HUDEP-2 (cell line): Measurements from ENCODE around the gene BMPR1A.
A peak's percentile ranks its signal among the peaks of the same experiment; 100 is the strongest.
"Not testable (repeated sequence)": the region's sequence is repeated elsewhere in the genome, so short reads cannot be mapped to it uniquely, and the experiment has no call there.

ENCODE experiments used
- DNase-seq, 76 experiments: peaks; one replicate each; lab custom pipeline; 2025; ENCODE audit not compliant: unreplicated experiment in 76 of 76; lab: John Stamatoyannopoulos, UW

BMPR1A gene

GRCh38 chr10:86951184-86951761, 194.9 kb downstream of the BMPR1A start:
- DNase-seq = no peak

GRCh38 chr10:86952106-86952505, 195.7 kb downstream of the BMPR1A start:
- DNase-seq = no peak

GRCh38 chr10:86952697-86953096, 196.3 kb downstream of the BMPR1A start:
- DNase-seq = not testable (repeated sequence)

DNA sequence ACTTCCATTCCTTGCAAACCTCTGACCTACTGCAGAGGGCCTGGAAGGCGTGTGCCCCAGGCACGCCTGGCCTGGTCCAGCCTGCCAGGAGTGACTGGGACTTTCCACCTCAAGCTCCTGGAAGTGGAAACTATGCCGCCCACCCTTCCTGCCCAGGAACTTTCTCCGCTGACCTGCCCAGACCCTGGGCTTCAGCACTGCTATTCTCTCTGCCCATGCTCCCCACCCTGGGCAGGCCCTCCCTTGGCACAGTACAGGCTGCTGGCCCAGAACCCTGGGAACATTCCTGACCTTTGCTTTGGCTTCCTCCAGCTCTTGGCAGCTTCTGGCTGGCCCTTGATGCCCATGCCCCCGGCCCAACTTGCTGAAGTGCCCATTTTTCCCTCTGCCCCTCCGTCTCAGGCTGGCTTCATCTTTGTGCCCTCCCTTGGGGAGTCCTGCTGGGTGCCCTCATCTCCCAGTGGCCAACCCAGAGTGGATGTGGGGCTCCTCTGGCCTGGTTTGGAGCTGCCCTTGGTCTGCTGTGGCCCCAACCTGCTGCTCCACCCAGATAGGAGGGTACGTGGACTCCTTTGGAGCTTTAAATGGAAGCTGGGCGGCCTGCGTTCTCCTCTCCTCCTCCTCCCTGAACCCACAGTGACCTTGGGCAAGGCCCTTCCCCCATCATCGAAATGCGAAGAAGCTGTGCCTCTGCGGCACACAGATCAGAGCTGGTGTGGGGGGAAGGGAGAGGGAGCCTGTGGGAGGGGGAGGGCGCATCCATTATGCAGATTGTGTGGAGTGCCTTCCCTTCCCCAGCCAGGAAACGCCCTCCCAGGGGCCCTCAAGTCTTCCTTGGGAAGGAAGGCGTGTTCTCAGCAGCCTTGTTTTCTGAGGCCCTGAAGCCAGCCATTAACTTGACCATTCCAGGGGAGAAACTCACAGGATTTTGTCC, 197.6 kb downstream of the BMPR1A start:
- DNase-seq = no peak

GRCh38 chr10:86954681-86955500, 198.5 kb downstream of the BMPR1A start:
- no peak for DNase-seq

DNA sequence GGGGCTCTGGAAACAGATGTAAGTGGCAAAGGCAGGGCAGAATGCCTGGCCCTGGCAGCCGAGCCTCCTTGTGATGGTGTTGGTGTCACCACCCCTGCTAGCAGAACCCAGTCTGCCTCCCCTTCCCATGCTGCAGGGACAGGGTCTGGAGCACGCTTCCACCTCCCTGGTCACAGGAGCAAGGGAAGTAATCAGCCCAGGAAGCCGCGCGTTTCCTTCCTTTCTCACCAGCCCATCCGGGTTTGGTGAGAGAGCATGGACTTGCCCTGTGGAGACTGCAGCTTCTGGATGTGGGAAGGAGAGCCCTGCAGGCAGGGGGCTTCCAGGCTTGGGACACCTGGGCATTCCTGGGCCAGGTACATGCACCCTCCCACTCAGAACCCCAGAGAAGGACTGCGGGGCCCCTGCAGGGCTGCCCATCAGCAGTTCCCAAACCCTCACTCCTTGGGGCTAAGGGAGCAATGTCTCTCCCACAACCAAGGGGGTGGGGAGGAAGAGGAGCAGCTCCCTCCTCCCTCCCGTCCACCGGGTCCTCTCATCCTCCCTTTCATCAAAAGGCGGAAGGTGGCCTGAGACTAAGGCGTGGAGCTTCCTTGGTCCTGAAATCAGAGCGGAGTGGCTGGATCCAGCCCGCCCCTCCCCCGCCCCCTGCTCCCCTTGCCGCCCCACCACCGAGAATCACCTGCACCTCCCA, 199.2 kb downstream of the BMPR1A start:
- no peak for DNase-seq

- no peak for DNase-seq
Measured at GRCh38 chr10:86956195-86956847, 199.9 kb downstream of the BMPR1A start.

DNA sequence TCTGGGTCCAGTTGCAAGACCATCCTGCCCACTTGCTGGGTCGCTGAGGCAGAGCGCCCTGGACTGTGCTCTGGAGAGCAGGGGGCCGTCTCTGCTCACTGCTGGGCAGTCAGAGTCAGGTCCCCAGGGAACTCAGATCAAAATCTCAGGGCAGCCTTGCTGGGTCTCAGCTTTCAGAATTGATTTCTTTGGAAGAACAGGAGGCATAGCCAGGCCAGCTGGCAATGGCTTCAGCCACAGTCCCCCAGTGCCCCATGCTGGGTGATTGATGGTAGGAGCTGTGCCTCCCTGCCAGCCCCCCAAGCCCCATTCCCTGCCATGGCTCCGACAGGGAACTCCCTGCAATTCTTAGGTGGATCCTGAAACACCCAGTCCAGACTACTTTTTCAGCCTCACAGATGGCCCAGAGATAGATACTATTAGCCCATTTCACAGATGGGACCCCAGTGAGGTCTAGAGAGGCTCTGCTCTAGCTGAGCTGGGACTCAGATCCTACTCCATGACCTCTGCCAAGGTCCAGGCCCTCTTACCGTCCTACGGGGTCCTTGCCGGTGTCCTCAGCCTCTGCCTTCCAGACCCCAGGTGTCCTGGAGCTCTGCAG, 200.5 kb downstream of the BMPR1A start:
- DNase-seq = no peak

DNA sequence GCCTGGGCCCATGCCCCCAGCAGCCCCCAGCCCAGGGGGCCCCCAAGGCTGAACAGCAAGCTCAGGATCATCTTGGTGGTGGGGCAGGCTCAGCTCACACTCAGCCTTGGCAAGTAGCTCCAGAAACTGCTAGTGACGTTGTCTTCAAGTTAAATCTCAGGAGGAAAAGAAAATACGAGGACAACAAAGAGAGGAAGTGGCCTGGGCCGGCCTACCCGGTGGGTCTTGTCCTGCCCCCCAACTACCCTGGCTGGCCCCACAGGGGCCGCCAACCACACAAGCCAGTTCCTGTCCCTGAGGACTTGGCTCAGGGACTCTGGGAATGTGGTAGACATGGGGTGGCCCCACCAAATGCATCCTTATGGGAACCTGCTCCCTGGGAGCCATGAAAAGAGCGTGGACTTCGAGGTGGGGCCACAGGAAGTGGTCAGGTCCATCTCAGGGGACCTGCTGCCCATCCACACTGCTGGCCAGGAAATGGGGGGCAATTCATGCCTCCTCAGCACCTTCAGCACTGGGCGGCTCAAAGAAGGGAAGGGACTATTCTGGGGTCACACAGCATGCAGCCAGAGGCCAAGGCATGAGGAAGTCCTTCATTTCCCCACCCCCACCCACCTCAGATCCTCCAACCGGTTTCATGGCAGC, 201.2 kb downstream of the BMPR1A start, which contains the start of gene MMRN2:
Gene MMRN2 (minus strand): TSS at position 145 of the 645 bp plus-strand sequence. CDS start 74 bp downstream, at position 71.
- no peak for DNase-seq

GRCh38 chr10:86958116-86958900, 201.9 kb downstream of the BMPR1A start, which contains the start of gene SNCG:
Gene SNCG (plus strand): TSS chr10:86958599. CDS start chr10:86958698, 99 bp downstream.
- DNase-seq = no peak

GRCh38 chr10:86958901-86959736, 202.7 kb downstream of the BMPR1A start:
- DNase-seq = no peak

GRCh38 chr10:86959737-86960002, 203.3 kb downstream of the BMPR1A start:
- no peak for DNase-seq

DNA sequence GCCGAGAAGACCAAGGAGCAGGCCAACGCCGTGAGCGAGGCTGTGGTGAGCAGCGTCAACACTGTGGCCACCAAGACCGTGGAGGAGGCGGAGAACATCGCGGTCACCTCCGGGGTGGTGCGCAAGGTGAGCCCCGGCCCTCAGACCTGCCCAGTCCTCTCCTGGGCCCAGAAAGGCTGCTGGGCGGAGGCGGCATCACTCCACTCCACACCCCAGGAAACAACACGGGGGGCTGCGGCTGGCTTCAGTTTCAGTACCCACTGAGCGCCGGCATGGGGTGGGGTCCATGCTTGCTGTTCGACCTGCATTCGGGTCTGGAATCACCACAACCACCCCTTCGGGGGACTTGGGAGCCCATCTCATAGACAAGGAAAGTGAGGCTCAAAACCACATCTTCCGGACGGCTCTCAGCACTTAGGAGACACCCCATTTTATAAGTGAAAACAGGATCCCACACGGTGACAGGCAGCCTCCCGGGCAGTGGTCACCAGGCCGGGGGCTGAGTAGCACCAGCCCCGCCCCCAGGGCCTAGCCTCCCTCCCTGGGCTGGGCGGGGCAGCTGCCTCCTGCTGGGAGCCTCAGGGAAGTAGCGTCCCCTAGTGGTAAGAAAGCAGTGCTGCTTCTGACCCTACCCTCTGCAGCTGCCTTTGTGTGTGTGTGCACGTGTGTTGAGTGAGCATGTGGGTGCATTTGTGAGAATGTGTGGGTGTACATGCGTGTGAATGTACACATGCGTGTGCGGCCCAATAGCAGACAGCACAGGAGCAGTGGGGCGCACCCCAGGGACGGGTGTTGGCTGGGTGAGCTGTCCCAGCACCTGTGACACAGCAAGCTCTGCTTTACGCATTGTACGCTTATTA, 203.8 kb downstream of the BMPR1A start:
- DNase-seq = peak in 65 of 76 experiments; percentile 10 to 78 (median 48)

- no peak for DNase-seq
Measured at GRCh38 chr10:86960863-86961434, 204.5 kb downstream of the BMPR1A start.

GRCh38 chr10:86961481-86962091, 205.2 kb downstream of the BMPR1A start:
- no peak for DNase-seq
